GM12878 (cell line): Measurements from ENCODE around the gene BMAL1. TPM values are rescaled to one million over a fixed set of nuclear protein-coding genes. Genes with fewer than 3 reads are reported as not detected.

Source experiments
- ATAC-seq: fragments of 200-7000 bp; cut with Tn5 transposase; 3 replicates; pipeline ENCODE4 v1.9.1; 2020; ENCODE audit warnings: mild to moderate bottlenecking, moderate library complexity
- BruUV-seq: library from RNA; stranded (reverse); fragments of 400-500 nt; replicated peaks from 2 replicates; lab custom pipeline; 2021; lab: Mats Ljungman, UMichigan
- CTCF ChIA-PET: fragments of 300-600 bp; sonication (Branson Sonifier 250); formaldehyde crosslinking; extraction: SDS; loops from one replicate; lab custom pipeline; 2021; ENCODE audit warnings: inconsistent platforms; lab: Yijun Ruan, JAX
- POLR2A ChIA-PET: fragments of 350-600 bp; formaldehyde crosslinking; extraction: SDS; loops from one replicate; lab custom pipeline; 2021; ENCODE audit warnings: inconsistent platforms; lab: Charles Lee
- RAD21 ChIA-PET: fragments of 300-600 bp; sonication (Branson Sonifier 250); formaldehyde crosslinking; loops from one replicate; lab custom pipeline; 2023; ENCODE audit warnings: antibody characterized with exemption; ENCODE audit not compliant: unreplicated experiment; lab: Charles Lee
- SMC1A ChIA-PET: fragments of 300-600 bp; sonication (Branson Sonifier 250); formaldehyde crosslinking; loops from one replicate; lab custom pipeline; 2023; ENCODE audit not compliant: unreplicated experiment, uncharacterized antibody; lab: Charles Lee
- DNase-seq: peaks from one replicate; pipeline ENCODE4 v3.0.0-alpha.2; 2011; ENCODE audit warnings: low read depth, low spot score
- FAIRE-seq: peaks from 3 replicates; lab custom pipeline; 2011; peaks lifted over from hg19 to GRCh38; lab: Jason Lieb, UNC
- H2AFZ ChIP-seq: 2 replicates; pipeline ENCODE4 v1.6.0; 2011; ENCODE audit warnings: low read depth, low read length, control low read depth; ENCODE audit not compliant: control insufficient read depth
- H3K27ac ChIP-seq: 2 replicates; pipeline ENCODE4 v1.5.1; 2011; ENCODE audit warnings: control low read depth; ENCODE audit not compliant: control insufficient read depth, insufficient read depth
- H3K27me3 ChIP-seq, 2 experiments: replicated peaks in 1 of 2; 2 replicates each; pipeline versions ENCODE4 v1.6.0 to v1.6.1; 2011; ENCODE audit warnings: low read length in 1 of 2; ENCODE audit not compliant: control insufficient read depth in 2 of 2, insufficient read depth in 2 of 2
- H3K36me3 ChIP-seq, 2 experiments: 2 replicates each; pipeline ENCODE4 v1.5.1; 2011; ENCODE audit warnings: low read length in 1 of 2; ENCODE audit not compliant: control insufficient read depth in 2 of 2, insufficient read depth in 2 of 2
- H3K4me1 ChIP-seq: 2 replicates; pipeline ENCODE4 v1.6.1; 2011; ENCODE audit warnings: mild to moderate bottlenecking, low read length, moderate library complexity, mixed read lengths; ENCODE audit not compliant: control insufficient read depth, insufficient read depth
- H3K4me2 ChIP-seq: 2 replicates; pipeline ENCODE4 v1.6.0; 2011; ENCODE audit warnings: control low read depth; ENCODE audit not compliant: control insufficient read depth, insufficient read depth
- H3K4me3 ChIP-seq: fragments of 200-600 bp; sonication (generic); 2 replicates; pipeline ENCODE4 v1.5.1; 2016
- H3K79me2 ChIP-seq: 2 replicates; pipeline ENCODE4 v1.6.0; 2011; ENCODE audit warnings: low read length; ENCODE audit not compliant: control insufficient read depth, insufficient read depth
- H3K9ac ChIP-seq: 2 replicates; pipeline ENCODE4 v1.8.0; 2011; ENCODE audit warnings: low read length, control low read depth, mixed read lengths; ENCODE audit not compliant: control insufficient read depth, insufficient read depth
- H3K9me3 ChIP-seq: replicated peaks from 3 replicates; pipeline ENCODE4 v1.5.1; 2011; ENCODE audit warnings: mild to moderate bottlenecking, low read length; ENCODE audit not compliant: control insufficient read depth, insufficient read depth
- H4K20me1 ChIP-seq: 2 replicates; pipeline ENCODE4 v1.6.0; 2011; ENCODE audit not compliant: control insufficient read depth, insufficient read depth
- PAX5 ChIP-seq: IDR thresholded peaks from 2 replicates; pipeline ENCODE4 v1.6.1; 2011; ENCODE audit warnings: low read depth, low read length, borderline replicate concordance
- SREBF1 ChIP-seq: IDR thresholded peaks from 2 replicates; pipeline ENCODE4 v1.6.1; 2012; ENCODE audit warnings: mild to moderate bottlenecking, low read length
- WGBS: methylation state at CpG from one replicate; pipeline ENCODE4 v1.1.6; 2016; ENCODE audit warnings: low lambda C conversion rate; ENCODE audit not compliant: insufficient replicate concordance, insufficient coverage; ENCODE audit errors: missing lambda C conversion rate; 5-methylcytosine and 5-hydroxymethylcytosine counted together
- in situ Hi-C: fragments of 300-500 bp; cut with MboI; formaldehyde crosslinking; loops from 9 replicates; pipeline ENCODE4 v1.14.3; 2018; ENCODE audit warnings: mixed read lengths
- intact Hi-C: fragments of 100-400 bp; cut with micrococcal nuclease; formaldehyde crosslinking; loops from one replicate; pipeline ENCODE4 v1.14.2; 2022; ENCODE audit not compliant: unreplicated experiment
- polyA plus RNA-seq, 11 experiments: library from polyadenylated mRNA; depleted of rRNA in 4 of 11; unstranded in 6 of 11; stranded (reverse) in 5 of 11; fragments of >200 nt; fragmentation: Nextera tagmentation in 4 of 11; fragmentation: Illumina TruSeq in 1 of 11; extraction: Ambion mirVana in 4 of 11; extraction: Trizol in 1 of 11; gene quantifications; 1 replicate in 1 of 11; 2 replicates in 10 of 11; pipeline versions ENCODE4 v1.2.1 to v1.2.3, GENCODE V29; 2011 to 2016; ENCODE audit warnings: inconsistent platforms in 2 of 11, missing spikeins in 2 of 11, low read depth in 1 of 11
- total RNA-seq, 4 experiments: library from RNA; depleted of rRNA in 3 of 4; stranded (reverse); fragments of >200 nt in 3 of 4; fragmentation: Illumina TruSeq in 1 of 4; extraction: Trizol in 1 of 4; gene quantifications; 2 replicates each; pipeline versions ENCODE4 v1.2.1 to v1.2.3, GENCODE V29; 2013 to 2021
- TF ChIP-seq, protein P1 (sequence below): fragments of 450-650 bp; formaldehyde crosslinking; IDR thresholded peaks from 2 replicates; pipeline ENCODE4 v1.4.0; 2020; ENCODE audit warnings: mild to moderate bottlenecking, moderate library complexity
- TF ChIP-seq, protein P2 (sequence below): fragments of 450-650 bp; IDR thresholded peaks from 2 replicates; pipeline ENCODE4 v1.6.1; 2017; ENCODE audit warnings: antibody characterized with exemption, mild to moderate bottlenecking, moderate library complexity

The BMAL1 gene
- total and polyA plus RNA-seq, 10 of the 15 experiments (the other 5 are each of a cell fraction or from before 2014, with no cell fraction given) = 3.5 to 40.6 (median 13.6) TPM

- TF ChIP-seq, protein P1, sequence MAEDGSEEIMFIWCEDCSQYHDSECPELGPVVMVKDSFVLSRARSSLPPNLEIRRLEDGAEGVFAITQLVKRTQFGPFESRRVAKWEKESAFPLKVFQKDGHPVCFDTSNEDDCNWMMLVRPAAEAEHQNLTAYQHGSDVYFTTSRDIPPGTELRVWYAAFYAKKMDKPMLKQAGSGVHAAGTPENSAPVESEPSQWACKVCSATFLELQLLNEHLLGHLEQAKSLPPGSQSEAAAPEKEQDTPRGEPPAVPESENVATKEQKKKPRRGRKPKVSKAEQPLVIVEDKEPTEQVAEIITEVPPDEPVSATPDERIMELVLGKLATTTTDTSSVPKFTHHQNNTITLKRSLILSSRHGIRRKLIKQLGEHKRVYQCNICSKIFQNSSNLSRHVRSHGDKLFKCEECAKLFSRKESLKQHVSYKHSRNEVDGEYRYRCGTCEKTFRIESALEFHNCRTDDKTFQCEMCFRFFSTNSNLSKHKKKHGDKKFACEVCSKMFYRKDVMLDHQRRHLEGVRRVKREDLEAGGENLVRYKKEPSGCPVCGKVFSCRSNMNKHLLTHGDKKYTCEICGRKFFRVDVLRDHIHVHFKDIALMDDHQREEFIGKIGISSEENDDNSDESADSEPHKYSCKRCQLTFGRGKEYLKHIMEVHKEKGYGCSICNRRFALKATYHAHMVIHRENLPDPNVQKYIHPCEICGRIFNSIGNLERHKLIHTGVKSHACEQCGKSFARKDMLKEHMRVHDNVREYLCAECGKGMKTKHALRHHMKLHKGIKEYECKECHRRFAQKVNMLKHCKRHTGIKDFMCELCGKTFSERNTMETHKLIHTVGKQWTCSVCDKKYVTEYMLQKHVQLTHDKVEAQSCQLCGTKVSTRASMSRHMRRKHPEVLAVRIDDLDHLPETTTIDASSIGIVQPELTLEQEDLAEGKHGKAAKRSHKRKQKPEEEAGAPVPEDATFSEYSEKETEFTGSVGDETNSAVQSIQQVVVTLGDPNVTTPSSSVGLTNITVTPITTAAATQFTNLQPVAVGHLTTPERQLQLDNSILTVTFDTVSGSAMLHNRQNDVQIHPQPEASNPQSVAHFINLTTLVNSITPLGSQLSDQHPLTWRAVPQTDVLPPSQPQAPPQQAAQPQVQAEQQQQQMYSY (CRISPR knock-in tag) = no peak
- no peak for TF ChIP-seq SREBF1
- TF ChIP-seq, all 136 proteins: peak for 4
Observed at GRCh38 chr11:13249992-13250391, 27.6 kb upstream of the BMAL1 start (continued).

GRCh38 chr11:13251966-13252365 lies 25.6 kb upstream of the BMAL1 start:
- ChIA-PET CTCF (interaction anchor here (1.0 to 13.8 kb wide), 14 partner anchors 11 to 215 kb away, joined by 3 to 253 read pairs (median 5); no protein-coding TSS in a partner anchor), POLR2A (interaction anchor here (1.8 kb wide), 1 partner anchor 83 kb away, joined by 6 read pairs; no protein-coding TSS in a partner anchor), RAD21 (interaction anchor here (0.7 to 11.4 kb wide), 6 partner anchors 27 to 134 kb away, joined by 3 to 171 read pairs (median 18); no protein-coding TSS in a partner anchor), SMC1A (interaction anchor here (0.7 to 7.2 kb wide), 7 partner anchors 8 to 136 kb away, joined by 3 to 132 read pairs (median 4); no protein-coding TSS in a partner anchor)
- DNase-seq (no peak), FAIRE-seq (no peak), ATAC-seq (no peak)
- H3K27ac ChIP-seq = no peak overlapping the region
- no peak overlapping the region for H3K9ac ChIP-seq
- WGBS = 47% methylated on average over 2 of the region's 2 CpGs
- H3K4me3 ChIP-seq = no peak overlapping the region
- no peak overlapping the region for H2AFZ ChIP-seq
- no peaks in the 10 kb centered on the region for H3K4me1 ChIP-seq
- in situ Hi-C loops (loop anchor here (5.0 kb wide), 1 partner anchor 95 kb away; no protein-coding TSS in a partner anchor), intact Hi-C loops (loop anchor here (2.0 kb wide), 1 partner anchor 83 kb away; no protein-coding TSS in a partner anchor)
- no peak overlapping the region for H3K4me2 ChIP-seq
- no peaks in the 10 kb centered on the region for H3K79me2 ChIP-seq
- no peaks in the 10 kb centered on the region for H4K20me1 ChIP-seq
- H3K36me3 ChIP-seq = no peaks in the 10 kb centered on the region
- TF ChIP-seq, protein P2, sequence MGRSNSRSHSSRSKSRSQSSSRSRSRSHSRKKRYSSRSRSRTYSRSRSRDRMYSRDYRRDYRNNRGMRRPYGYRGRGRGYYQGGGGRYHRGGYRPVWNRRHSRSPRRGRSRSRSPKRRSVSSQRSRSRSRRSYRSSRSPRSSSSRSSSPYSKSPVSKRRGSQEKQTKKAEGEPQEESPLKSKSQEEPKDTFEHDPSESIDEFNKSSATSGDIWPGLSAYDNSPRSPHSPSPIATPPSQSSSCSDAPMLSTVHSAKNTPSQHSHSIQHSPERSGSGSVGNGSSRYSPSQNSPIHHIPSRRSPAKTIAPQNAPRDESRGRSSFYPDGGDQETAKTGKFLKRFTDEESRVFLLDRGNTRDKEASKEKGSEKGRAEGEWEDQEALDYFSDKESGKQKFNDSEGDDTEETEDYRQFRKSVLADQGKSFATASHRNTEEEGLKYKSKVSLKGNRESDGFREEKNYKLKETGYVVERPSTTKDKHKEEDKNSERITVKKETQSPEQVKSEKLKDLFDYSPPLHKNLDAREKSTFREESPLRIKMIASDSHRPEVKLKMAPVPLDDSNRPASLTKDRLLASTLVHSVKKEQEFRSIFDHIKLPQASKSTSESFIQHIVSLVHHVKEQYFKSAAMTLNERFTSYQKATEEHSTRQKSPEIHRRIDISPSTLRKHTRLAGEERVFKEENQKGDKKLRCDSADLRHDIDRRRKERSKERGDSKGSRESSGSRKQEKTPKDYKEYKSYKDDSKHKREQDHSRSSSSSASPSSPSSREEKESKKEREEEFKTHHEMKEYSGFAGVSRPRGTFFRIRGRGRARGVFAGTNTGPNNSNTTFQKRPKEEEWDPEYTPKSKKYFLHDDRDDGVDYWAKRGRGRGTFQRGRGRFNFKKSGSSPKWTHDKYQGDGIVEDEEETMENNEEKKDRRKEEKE = no peak
- no peak for TF ChIP-seq PAX5
- no peaks in the 10 kb centered on the region for H3K9me3 ChIP-seq
- H3K27me3 ChIP-seq = no peaks in the 10 kb centered on the region
- no TSS peak for BruUV-seq
